ENCODE results near the gene DDIT4.
"Not testable (repeated sequence)": the region's sequence is repeated elsewhere in the genome, so short reads cannot be mapped to it uniquely, and the experiment has no call there.

DDIT4 gene

GRCh38 chr10:72267819-72268399 lies 5.8 kb upstream of the DDIT4 start:
- no peak for DNase-seq

GRCh38 chr10:72268475-72269200 lies 5.1 kb upstream of the DDIT4 start:
- DNase-seq = not testable (repeated sequence)

DNA sequence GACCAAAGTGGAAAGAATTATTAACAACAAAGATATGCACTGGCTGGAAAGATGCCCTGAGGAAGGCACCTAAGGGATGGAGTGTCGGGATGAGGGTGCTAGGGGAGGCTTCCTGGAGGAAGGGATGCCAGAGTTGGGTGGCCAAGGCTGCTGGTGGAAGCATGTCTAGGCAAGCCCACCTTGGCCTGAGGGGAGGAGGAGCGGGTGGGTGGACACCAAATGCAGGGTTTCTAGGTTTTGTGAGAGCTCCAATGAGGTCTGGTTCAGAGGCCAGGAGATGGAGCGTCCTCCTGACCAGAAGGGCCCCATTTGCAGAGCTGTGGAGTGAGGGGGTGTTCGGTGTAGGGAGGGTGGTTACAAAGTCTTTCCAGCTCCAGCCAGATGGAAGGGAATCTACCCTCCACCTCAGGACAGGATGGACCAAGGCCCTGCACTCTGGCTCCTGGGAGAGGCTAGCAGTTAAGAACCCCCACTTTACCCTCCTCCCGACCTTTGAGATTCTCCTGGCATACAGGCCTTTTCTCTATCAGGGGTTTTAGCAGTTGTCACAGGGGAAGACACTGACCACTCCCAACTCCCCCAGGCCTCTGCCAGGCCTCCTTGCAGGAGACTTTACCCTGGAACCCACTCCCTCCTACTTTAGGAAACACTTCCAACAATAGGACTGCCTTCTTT lies 3.0 kb upstream of the DDIT4 start:
- DNase-seq = no peak

DNA sequence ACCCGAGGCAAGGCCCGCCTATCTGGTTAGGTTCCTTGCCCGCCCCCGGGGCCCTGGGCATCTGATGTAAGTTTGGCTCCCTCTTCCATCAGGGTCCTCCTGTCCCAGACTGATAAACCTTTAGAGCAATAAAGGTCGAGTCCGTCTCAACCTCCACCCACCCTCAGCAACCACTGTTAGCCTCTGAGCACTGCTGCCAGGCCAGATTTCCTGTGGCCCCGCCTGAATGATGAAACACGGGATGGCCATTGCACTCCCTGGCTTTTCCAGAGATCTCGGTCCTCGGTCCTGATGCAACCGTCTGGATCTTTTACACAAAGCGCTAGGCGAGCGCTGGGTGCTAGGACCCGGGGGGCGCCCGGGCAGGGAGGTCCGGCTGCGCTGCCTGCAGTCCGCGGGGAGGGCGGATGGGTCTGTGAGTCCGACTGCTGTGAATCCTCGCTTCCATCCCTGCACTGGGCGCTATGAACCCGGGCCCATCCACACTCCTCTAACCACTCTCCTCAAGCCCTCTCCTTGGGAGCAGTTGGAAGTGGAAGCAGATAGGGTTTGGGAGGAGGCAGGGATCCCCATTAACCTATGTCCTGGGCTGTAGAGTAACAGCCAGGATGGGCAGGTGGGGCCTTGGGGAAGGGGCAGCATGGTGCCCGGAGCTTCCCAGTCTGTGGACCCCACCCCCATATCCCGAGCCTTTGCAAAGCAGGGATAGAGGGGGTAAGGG lies 875 bp upstream of the DDIT4 start:
- DNase-seq = peak; percentile 85

DNA sequence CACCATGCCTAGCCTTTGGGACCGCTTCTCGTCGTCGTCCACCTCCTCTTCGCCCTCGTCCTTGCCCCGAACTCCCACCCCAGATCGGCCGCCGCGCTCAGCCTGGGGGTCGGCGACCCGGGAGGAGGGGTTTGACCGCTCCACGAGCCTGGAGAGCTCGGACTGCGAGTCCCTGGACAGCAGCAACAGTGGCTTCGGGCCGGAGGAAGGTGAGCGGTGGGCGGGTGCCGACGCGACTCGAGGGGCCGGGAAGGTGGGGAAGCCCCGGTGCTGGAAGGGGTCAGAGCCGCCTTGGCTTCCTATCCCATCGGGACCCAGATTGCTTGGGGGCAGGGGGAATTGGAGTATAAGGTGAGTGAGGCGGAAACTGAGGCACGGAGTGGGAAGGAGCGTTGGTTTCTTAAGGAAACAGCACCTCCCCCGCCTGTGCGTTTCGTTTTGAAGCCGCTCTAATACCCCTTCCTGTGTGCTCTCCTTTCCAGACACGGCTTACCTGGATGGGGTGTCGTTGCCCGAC lies 547 bp downstream of the DDIT4 start:
- no peak for DNase-seq

- peak; percentile 27 for DNase-seq
Observed at GRCh38 chr10:72274730-72275350, 1.1 kb downstream of the DDIT4 start.

- DNase-seq = no peak
Observed at GRCh38 chr10:72275351-72276012, 1.8 kb downstream of the DDIT4 start.

DNA sequence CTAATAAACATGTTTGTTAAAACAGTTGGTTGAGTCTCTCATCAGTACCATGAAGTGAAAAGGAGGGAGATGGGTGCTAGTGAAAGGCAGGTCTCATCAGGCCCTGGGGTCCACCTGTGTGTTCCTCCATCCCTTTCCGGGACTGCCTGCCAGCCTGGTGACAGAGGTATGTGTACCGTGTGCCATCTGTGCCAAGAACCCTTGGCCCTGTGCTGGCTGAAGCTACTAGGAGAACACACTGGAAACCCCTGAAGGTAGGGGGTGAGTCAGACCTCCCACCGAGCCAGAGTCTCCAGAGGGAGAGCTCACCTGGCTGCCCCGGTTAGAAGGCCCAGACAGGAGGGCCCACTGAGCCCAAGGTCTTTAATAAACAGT lies 2.3 kb downstream of the DDIT4 start:
- DNase-seq = peak; percentile 32

GRCh38 chr10:72276421-72277339 lies 3.0 kb downstream of the DDIT4 start:
- DNase-seq = peak; percentile 75

DNA sequence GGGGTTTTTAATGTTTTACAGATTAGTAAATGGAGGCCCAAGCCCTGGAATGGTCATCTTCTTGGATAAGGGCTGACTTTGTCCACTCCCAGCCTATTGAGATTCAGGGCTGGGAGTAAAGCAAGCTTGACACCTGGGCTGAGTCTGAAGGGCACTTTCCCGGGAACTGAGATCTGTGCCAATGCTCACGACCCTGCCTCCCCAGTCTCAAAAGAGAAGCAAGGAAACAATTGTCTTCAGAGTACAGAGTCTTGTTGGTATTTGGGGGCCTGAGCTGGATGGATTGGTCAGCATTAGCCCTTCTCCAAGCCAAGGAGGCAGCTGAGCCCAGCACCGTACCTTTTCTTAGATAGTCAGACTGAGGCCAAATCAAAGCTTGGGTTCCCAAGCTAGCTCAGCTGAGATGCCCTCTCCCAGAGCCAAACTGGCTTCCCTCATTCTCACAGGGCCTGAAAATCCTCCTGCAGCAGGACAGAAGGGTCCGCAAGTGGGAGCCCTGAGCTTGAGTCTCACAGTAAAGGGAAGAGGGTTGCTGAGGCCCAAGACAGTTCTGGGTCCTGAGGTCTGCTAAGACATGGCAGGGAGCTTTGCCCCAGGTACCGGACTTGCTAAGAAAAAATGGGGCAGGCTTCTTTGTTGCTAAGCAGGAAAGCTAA lies 3.7 kb downstream of the DDIT4 start:
- no peak for DNase-seq

DNA sequence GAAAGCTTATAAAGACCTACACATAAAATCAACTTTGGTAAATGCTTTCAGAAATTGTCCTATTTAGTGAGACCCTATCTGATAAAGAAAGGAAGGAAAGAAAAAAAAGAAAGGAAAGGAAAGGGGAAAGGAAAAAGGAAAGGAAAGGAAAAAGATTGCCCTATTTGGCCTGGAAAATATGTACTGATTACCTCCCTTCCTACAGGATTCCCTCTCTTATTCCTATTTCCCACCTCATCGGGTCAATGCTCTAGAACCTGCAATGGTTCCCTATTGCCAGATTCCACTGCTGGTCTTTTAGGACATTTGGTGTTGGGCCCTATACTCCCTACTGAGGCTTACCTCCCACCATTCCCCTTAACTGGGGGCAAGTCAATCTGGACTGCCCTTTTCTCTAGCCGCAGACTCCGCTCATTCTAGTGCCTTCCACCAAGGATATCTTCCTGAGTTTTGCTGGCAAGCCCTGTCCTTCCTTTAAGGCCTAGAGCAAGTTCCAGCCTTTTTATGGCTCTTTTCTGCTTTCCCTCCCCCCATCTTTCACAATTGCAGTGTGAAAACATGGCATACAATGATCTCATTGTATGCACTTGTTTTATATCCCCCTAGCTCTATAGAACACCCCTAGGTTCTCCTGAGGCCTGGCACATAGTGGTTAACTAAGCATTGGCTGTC lies 4.4 kb downstream of the DDIT4 start:
- no peak for DNase-seq

DNA sequence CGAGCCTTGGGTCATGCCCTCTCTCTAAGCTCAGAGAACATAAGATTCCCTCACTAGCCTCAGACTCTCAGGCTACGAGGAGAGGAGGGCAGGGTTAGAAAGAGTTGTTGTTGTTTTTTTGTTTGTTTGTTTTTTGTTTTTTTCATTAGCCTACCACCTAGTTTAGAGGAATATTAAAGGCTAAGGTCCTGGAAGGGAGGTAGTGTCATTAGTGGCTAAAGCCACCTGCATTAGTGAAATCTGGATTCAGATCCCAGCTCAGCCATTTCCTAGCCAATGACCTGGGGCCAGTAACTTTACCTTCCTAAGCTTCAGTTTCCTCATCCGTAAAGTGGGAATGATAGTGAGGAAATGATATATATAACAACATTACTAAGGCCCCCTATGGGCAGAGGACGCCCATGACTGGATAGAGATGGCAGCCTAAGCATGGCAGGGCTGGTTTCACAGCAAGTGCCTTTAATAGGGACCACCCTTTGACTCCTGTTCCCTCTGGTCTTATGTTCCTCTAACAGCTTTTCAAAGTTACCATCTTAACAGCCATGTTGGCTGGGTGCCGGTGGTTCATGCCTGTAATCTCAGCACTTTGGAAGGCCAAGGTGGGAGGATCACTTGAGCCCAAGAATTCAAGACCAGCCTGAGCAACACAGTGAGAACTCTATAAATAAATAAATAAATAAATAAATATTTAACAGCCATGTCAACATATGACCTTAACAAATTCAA lies 5.1 kb downstream of the DDIT4 start:
- no peak for DNase-seq

DNA sequence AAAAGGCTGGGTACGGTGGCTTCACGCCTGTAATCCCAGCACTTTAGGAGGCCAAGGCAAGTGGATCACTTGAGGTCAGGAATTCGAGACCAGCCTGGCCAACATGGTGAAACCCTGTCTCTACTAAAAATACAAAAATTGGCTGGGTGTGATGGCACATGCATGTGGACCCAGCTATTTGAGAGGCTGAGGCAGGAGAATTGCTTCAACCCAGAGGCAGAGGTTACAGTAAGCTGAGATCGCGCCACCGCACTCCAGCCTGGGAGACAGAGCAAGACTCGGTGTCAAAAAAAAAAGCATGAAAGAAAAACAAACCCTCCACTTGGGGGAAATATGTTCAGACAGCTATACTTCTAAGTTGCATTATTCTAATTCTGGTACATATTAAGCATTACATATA lies 5.9 kb downstream of the DDIT4 start:
- not testable (repeated sequence) for DNase-seq

GRCh38 chr10:72283131-72283530 lies 9.4 kb downstream of the DDIT4 start:
- DNase-seq = no peak

- DNase-seq = no peak
Observed at GRCh38 chr10:72285972-72286521, 12.3 kb downstream of the DDIT4 start.

GRCh38 chr10:72291019-72291532 lies 17.4 kb downstream of the DDIT4 start:
- no peak for DNase-seq

GRCh38 chr10:72292223-72292691 lies 18.5 kb downstream of the DDIT4 start:
- DNase-seq = peak; percentile 42

DNA sequence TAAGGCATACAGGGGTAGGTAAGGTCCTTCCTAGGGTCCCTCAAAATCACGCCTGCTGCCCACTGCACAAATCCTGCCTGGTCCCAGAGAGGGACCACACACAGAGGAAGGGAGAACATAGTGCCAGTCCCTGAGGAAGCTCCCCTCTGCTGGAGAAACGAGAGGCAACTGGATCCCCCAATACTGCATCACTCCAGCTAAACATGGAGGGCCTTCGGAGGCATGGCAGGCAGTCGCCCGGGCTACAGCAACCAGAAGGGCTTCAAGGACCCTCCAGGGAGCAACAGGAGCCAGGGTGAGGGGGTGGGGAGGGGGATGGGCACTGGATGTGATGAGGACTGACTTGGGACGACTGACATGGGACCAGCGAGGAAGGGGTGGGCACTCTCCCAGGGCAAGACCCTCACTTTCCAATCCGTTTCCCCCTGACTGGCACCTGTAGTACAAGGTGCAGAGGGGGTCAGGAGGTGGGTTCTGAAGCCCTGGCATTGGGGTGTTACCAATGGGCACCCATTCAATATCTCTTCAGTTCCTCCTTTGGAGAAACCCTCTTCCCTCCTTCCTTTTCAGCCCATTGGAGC lies 21.7 kb downstream of the DDIT4 start:
- no peak for DNase-seq

Measured in DMS153 (cell line).